GM19467 (cell line): ENCODE data around the gene HOXB7.

Source experiments
- ATAC-seq: cut with Tn5 transposase; IDR thresholded peaks from one replicate; pipeline ENCODE4 v1.9.1; 2021; ENCODE audit warnings: mild to moderate bottlenecking, moderate library complexity; ENCODE audit not compliant: unreplicated experiment

Gene HOXB7

DNA sequence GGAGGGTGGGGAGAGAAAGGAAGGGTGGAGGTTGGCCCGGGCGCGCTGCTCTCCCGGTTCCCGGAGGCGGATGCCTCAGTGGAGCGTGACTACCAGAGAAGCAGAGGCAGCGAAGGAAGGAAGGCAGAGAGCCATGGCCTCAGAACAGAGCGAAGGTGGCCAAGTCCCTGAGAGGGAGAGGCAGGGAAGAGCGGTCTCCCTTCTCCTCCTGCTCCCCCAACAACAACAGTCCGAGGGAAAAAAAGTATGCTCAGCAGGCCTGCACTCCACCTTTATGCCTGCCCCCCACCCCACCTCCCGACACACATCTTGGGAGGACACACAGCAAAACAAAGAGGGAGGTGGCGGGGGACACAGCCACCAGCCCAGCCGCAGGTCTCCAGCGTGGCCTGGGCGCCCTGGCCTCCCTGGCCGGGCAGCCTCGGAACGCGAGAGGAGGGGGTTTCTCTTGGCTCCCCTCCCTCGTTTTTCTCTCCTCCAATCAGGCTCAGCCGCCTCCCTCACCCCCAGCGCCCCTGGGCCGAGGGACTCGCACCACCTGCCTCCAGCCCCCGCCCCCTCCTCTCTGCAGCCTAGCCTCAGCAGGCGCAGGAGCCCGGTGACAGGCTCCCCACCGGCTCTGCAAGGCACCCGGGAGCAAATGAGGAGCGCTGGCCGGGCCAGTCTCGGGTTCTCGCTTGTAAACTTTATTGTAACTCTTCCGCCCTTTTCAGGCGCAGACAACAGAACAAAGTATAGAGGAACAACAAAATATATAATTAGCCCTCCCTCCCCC is 1.1 kb upstream of the HOXB7 start:
- ATAC-seq = no peak

DNA sequence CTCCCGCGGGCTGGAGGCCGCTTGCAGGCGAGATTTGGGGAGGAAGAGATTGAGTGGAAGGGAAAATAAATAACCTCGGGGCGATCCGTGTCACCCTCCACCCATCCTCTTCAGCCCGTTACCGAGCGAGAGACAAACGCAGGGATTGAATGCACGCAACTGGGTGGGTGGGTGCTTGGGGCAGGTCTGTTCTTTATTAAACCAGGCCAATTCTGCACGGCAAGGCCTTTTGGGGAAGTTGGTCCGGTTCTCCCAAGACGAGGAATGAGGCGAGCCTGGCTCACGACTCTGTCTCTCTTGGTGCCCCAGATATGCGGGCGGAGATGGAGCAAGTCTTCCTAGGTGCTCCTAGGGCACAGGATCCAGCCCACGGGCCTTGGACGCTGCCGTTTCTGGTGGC is 396 bp upstream of the HOXB7 start:
- ATAC-seq = no peak

DNA sequence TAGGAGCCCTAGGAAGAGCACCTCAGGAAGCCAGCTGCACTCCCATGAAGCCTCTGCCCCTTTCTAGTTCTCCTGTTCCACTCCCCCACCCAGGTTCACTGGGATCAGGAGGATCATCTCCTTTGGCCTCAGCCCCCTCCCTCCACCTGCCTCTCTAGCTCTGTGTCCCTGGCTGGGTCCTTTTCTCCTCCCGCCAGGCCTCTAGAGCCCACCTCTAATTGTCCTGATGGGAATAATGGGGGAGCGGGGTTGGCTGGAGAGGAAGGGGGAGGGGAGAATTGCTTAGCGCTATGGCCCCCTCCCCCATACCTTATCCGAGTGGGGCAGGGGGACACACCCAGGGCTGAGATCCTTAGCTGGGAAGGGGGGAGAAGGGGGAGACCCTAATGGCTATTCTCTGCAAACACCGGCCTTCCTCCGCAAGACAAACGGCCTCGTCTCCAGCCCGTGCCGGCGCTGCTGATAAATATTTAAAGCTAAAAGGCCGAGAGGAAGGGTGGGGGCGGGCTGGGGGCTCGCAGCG is 997 bp downstream of the HOXB7 start:
- ATAC-seq = no peak

DNA sequence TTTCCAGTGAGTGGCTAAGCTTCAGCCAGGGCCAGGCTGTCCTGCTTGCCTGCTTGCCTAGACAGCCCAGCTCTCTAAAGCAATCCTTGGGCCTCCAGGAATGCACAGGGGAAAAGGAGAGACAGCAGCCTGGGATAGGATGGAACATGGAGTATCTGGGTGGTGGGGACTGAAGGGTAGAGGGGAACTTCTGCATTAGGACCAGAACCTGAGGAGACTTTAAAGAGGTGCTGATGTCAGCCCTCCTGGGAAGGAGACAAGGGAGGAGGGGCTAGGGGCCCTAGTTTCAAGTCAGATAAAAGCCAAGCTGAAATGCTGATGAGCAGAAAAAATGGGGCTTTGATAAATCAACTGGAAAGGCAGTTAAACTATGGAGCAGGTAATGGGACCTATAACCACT is 1.8 kb downstream of the HOXB7 start:
- no peak for ATAC-seq

GRCh38 chr17:48608494-48608834 is 2.4 kb downstream of the HOXB7 start:
- ATAC-seq = no peak

GRCh38 chr17:48606892-48607614 is 3.8 kb downstream of the HOXB7 start:
- ATAC-seq = no peak

DNA sequence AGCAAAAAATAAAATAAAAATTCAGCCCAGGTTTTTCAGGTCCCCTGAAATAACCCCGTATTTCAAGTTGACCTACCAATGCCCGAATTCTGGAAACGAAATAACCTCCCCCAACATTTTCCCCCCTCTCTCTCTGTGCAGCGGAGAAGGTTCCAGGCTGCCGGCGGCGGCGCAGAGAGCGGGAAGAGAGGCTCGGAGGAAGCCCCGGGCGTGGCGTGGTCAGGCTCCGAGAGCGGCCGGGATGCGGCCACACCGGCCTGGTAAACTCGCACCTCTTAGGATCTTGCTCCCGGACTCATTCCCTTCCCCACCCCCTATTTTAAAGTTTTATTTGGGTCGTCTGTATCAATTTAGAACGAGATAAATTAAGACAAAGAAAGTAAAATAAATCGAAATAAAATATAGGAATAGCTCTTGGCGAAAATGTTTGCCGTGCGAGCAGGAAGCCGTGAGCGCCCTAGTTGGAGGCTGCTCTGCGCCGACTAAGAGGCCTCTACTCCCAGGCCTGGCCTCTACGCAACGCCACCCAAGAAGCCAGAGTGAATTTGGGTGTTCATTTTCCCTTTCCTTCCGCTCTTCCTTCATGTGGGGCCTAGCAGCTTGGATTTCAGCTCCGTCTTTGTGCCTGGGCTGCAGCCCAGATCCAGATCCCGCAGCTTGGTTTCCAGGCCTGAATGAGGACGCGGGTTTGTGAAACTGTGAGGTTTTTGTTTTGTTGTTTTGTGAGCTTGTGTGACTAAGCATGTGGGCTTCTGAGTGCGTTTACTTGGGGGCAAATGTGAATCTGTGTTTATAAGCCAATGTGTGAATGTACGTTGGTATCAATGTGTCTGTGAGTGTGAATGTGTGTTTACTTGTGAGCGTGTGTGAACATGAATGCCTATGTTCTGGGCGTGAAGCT is 4.6 kb downstream of the HOXB7 start:
- no peak for ATAC-seq

GRCh38 chr17:48605409-48605919 is 5.4 kb downstream of the HOXB7 start:
- ATAC-seq = no peak

- ATAC-seq = no peak
Measured at GRCh38 chr17:48604770-48605329, 6.0 kb downstream of the HOXB7 start, which contains the start of gene HOXB6. Gene HOXB6, minus strand, starts transcription at chr17:48604986. Its CDS starts 6,836 bp downstream, at chr17:48598150.

- ATAC-seq = no peak
Measured at GRCh38 chr17:48603959-48604769, 6.7 kb downstream of the HOXB7 start.

DNA sequence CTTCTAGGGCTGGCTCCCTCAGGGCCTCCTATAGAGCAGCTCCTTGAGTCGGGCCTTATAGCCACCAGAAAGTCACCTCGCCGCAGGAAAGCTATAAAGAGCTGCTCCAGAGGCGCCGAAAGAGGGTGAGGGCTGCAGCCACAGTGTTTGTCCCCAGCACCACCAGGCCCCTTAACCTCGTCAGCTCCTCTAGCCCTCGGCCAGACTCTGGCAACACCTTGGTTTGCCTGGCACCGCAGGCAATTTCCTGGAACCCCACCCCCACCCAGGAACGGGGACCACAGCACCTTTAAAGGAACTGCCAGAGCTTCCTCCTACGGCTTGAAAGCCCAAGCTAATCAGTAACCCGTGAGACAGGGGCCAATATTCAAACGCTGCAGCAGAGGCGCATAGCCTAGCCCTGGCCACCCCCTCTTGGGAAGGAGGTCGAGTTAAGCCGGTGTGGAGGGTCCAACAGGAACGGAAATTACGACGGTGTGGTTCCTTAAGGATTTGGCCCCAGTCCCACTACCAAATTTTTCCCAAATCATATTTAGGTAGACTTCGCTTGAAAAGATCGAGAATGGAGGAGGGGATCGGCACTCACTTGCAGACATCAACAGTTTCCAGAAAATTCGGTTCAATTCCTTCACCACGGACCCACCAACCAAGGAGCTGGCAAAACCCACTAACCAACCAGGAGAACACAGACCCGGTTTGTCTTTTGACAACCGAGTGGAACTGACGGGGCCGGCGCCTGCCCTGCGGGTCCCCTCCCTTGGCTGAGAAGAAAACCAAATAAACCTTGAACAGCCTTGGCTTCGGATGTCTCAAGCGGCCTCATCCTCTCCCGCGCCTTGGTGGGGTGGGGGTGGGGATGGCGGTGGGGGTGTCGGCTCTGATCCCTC is 9.0 kb downstream of the HOXB7 start:
- ATAC-seq = no peak

- ATAC-seq = no peak
Measured at GRCh38 chr17:48601207-48601538, 9.6 kb downstream of the HOXB7 start.

DNA sequence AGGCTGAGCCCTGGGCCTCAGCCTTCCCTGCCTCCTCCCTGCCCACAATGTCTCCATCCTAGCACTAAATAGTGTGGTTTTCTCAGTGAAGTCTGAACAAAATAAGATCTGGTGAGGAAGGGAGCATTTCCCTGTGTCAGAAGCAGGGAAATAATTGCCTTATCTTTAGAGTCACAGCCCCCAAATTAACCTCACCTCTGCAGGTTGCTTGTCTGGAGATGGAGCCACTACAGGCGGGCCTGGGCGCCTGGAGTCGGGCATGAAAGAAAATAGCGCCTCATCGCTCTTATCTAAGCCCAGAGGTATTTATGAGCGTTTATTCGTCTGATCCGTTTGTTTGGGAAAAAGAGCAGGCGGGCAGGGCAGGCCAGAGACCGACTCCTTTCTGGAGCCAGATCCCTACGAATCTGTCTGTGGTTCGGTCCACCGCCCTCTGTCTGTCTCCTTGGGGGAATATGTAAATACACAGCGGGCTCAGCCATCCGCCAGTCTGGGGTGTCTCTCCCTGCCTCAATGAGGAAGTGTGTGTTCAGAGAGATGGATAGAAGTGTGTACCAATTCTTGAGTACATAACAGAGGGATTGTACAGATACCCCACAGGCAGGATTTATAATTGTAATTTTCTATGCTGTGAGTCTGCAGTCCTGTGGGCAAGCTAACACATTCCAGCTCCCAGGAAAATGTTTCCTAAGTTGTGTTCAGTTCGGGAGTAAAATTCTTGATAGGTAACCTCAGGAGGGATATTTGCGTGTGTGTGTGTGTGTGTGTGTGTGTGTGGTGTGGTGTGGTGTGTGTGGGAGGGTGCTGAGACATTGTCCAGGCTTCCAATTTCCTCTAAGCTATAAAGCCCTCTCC is 10.3 kb downstream of the HOXB7 start:
- no peak for ATAC-seq

DNA sequence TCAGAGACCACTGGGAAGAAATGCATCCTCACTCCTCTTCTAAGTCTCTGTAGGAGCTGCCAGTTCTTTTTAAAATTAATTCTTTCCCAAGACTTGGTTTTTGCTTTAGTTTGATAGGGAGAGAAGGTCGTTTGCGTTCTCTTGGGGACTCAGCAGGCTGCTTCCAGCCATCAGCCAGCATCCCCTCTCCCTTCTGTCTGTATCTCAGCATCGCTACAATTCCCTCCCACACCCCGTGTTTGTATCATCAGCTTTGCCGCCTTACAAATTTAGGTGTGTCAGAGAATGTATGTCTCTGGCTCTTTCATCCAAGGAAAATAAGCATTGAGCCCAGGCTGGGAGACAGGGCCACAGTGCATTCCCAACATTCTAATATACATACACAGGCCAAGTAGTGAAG is 11.5 kb downstream of the HOXB7 start:
- no peak for ATAC-seq

DNA sequence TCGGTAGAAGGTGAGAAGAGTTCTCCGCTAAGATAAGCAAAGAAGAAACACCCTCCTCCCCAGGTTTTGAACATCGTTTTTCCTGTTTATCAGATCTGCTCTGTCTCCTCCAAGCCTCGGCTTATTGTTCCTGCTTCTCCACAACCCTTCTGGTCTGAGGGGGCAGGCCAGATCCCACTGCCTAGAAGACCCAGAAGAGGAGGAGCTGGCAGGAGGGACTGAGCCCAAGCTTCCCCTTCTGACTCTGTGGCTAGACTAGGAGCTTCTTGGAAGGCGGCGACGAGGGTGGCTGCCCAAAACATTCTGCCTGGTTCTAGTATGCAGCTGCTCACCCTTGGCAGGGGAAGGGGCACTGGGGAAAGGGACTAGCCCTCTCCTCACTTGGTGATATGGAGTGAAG is 12.1 kb downstream of the HOXB7 start:
- no peak for ATAC-seq

- ATAC-seq = no peak
Measured at GRCh38 chr17:48597778-48598631, 12.8 kb downstream of the HOXB7 start.

- no peak for ATAC-seq
Measured at GRCh38 chr17:48597528-48597777, 13.4 kb downstream of the HOXB7 start.
